Neutrophil (primary cell): ENCODE results near the gene NUCB1.
"Not testable (repeated sequence)": the region's sequence is repeated elsewhere in the genome, so short reads cannot be mapped to it uniquely, and the experiment has no call there.

Experiments
- H3K27ac ChIP-seq: fragments of 200-600 bp; sonication (generic); 2 replicates; pipeline ENCODE4 v1.5.1; 2016; ENCODE audit warnings: mild to moderate bottlenecking, moderate library complexity
- H3K27me3 ChIP-seq: fragments of 200-600 bp; sonication (generic); 2 replicates; pipeline ENCODE4 v1.6.0; 2016; ENCODE audit warnings: mild to moderate bottlenecking
- H3K36me3 ChIP-seq: fragments of 200-600 bp; sonication (generic); 2 replicates; pipeline ENCODE4 v1.5.1; 2017
- H3K4me1 ChIP-seq, 2 experiments: fragments of 200-600 bp in 1 of 2; sonication (generic) in 1 of 2; 1 replicate in 1 of 2; 2 replicates in 1 of 2; pipeline versions ENCODE4 v1.5.1 to v1.6.1; 2013 to 2016; ENCODE audit warnings: low read depth in 1 of 2, low read length in 1 of 2, mild to moderate bottlenecking in 1 of 2, moderate library complexity in 1 of 2; ENCODE audit not compliant: control insufficient read depth in 1 of 2, insufficient read depth in 1 of 2
- H3K4me3 ChIP-seq, 2 experiments: fragments of 200-600 bp in 1 of 2; sonication (generic) in 1 of 2; 1 replicate in 1 of 2; 2 replicates in 1 of 2; pipeline ENCODE4 v1.5.1; 2013 to 2016; ENCODE audit warnings: low read depth in 1 of 2, low read length in 1 of 2, mild to moderate bottlenecking in 1 of 2, moderate library complexity in 1 of 2
- H3K9me3 ChIP-seq: fragments of 200-600 bp; sonication (generic); 2 replicates; pipeline ENCODE4 v1.5.1; 2016
- CTCF ChIP-seq: fragments of 200-600 bp; sonication (generic); IDR thresholded peaks from 2 replicates; pipeline ENCODE4 v1.5.1; 2016; ENCODE audit warnings: antibody characterized with exemption

Gene NUCB1

GRCh38 chr19:48872182-48872883, 27.8 kb upstream of the NUCB1 start, which contains the start of gene PPP1R15A:
PPP1R15A (plus strand) TSS chr19:48872421; CDS start chr19:48873234, 813 bp downstream.
- H3K9me3 ChIP-seq: no peaks in the 10 kb centered on the region
- peaks cover 5% of the 10 kb centered on the region for H3K27me3 ChIP-seq
- H3K4me1 ChIP-seq: peaks cover 40 to 44% of the 10 kb centered on the region in 2 experiments
- peaks cover 43% of the 10 kb centered on the region for H3K36me3 ChIP-seq
- peak within 1 kb of the TSS; percentile 90 to 99 for H3K4me3 ChIP-seq
- TF ChIP-seq CTCF: peak; percentile 74
- H3K27ac ChIP-seq: peak within 1 kb of the TSS; percentile 98

- H3K4me1 ChIP-seq: peaks cover 40 to 44% of the 10 kb centered on the region in 2 experiments
- peak overlapping the region; percentile 98 for H3K27ac ChIP-seq
- no peaks in the 10 kb centered on the region for H3K9me3 ChIP-seq
- H3K36me3 ChIP-seq: peaks cover 50% of the 10 kb centered on the region
- H3K4me3 ChIP-seq: peak overlapping the region; percentile 90 to 99
- H3K27me3 ChIP-seq: no peaks in the 10 kb centered on the region
- no peak for TF ChIP-seq CTCF
Observed at GRCh38 chr19:48872884-48873475, 27.1 kb upstream of the NUCB1 start.

GRCh38 chr19:48873476-48874302, 26.4 kb upstream of the NUCB1 start:
- TF ChIP-seq CTCF: no peak
- Histone ChIP-seq H3K36me3 (peaks cover 57% of the 10 kb centered on the region), H3K27me3 (no peaks in the 10 kb centered on the region), H3K27ac (peak overlapping the region; percentile 98), H3K4me3 (peak overlapping the region; percentile 90 to 99), H3K4me1 (peaks cover 45 to 49% of the 10 kb centered on the region in 2 experiments), H3K9me3 (no peaks in the 10 kb centered on the region)

GRCh38 chr19:48874303-48875135, 25.6 kb upstream of the NUCB1 start:
- Histone ChIP-seq H3K4me1 (peaks cover 52 to 53% of the 10 kb centered on the region in 2 experiments), H3K27me3 (no peaks in the 10 kb centered on the region), H3K4me3 (peak overlapping the region; percentile 90 to 99), H3K27ac (peak overlapping the region; percentile 98), H3K9me3 (no peaks in the 10 kb centered on the region), H3K36me3 (peaks cover 58% of the 10 kb centered on the region)
- no peak for TF ChIP-seq CTCF

GRCh38 chr19:48876043-48876981, 23.8 kb upstream of the NUCB1 start:
- peak overlapping the region; percentile 98 for H3K27ac ChIP-seq
- H3K27me3 ChIP-seq, H3K9me3 ChIP-seq: not testable (repeated sequence)
- peaks cover 58% of the 10 kb centered on the region for H3K36me3 ChIP-seq
- H3K4me1 ChIP-seq: peaks cover 52 to 56% of the 10 kb centered on the region in 2 experiments
- peak overlapping the region; percentile 90 to 99 for H3K4me3 ChIP-seq
